ENCODE results near the gene ANAPC2. TPM values are rescaled to one million over a fixed set of nuclear protein-coding genes. Genes with fewer than 3 reads are reported as not detected.

ANAPC2 gene
- total RNA-seq, 1 experiment from 2014 or later: 46.0 TPM

GRCh38 chr9:137195525-137196220 is 7.3 kb upstream of the ANAPC2 start:
- BruUV-seq (replicated peaks): no TSS peak
- intact Hi-C loops (cut with micrococcal nuclease; ENCODE audit: unreplicated experiment) (no loop called here), in situ Hi-C loops (cut with HindIII; ENCODE audit: low pct_unique_long_range_greater_than_20kb, low sequenced_read_pairs) (no loop called here)
- ATAC-seq (no peak), DNase-seq (ENCODE audit: low read depth, low spot score) (no peak)
- Histone ChIP-seq H3K4me1 (ENCODE audit: control insufficient read depth, insufficient read depth, low read length) (peaks cover 38% of the 10 kb centered on the region), H3K27ac (ENCODE audit: low read length) (no peak overlapping the region), H3K27me3 (ENCODE audit: control insufficient read depth, insufficient read depth, low read length) (no peaks in the 10 kb centered on the region), H3K36me3 (ENCODE audit: control insufficient read depth, insufficient read depth, low read length) (no peaks in the 10 kb centered on the region), H3K9me3 (ENCODE audit: control insufficient read depth, insufficient read depth, low read depth, low read length) (no peaks in the 10 kb centered on the region), H3K4me3 (ENCODE audit: low read depth in 2 of 2, low read length in 2 of 2) (no peak overlapping the region)
- POLR2A ChIA-PET: no interaction called here
- TF ChIP-seq CTCF (IDR thresholded peaks at IDR 0.05) (no peak), SIN3A (IDR thresholded peaks at IDR 0.05; ENCODE audit: borderline replicate concordance, insufficient read depth, low read depth, low read length) (no peak), TCF7L2 (IDR thresholded peaks at IDR 0.05; ENCODE audit: low read depth, low read length) (no peak), POLR2AphosphoS5 (IDR thresholded peaks at IDR 0.05; ENCODE audit: low read depth, low read length) (no peak)
- TF ChIP-seq, protein P1, sequence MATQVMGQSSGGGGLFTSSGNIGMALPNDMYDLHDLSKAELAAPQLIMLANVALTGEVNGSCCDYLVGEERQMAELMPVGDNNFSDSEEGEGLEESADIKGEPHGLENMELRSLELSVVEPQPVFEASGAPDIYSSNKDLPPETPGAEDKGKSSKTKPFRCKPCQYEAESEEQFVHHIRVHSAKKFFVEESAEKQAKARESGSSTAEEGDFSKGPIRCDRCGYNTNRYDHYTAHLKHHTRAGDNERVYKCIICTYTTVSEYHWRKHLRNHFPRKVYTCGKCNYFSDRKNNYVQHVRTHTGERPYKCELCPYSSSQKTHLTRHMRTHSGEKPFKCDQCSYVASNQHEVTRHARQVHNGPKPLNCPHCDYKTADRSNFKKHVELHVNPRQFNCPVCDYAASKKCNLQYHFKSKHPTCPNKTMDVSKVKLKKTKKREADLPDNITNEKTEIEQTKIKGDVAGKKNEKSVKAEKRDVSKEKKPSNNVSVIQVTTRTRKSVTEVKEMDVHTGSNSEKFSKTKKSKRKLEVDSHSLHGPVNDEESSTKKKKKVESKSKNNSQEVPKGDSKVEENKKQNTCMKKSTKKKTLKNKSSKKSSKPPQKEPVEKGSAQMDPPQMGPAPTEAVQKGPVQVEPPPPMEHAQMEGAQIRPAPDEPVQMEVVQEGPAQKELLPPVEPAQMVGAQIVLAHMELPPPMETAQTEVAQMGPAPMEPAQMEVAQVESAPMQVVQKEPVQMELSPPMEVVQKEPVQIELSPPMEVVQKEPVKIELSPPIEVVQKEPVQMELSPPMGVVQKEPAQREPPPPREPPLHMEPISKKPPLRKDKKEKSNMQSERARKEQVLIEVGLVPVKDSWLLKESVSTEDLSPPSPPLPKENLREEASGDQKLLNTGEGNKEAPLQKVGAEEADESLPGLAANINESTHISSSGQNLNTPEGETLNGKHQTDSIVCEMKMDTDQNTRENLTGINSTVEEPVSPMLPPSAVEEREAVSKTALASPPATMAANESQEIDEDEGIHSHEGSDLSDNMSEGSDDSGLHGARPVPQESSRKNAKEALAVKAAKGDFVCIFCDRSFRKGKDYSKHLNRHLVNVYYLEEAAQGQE (IDR thresholded peaks at IDR 0.05; ENCODE audit: insufficient read depth in 1 of 2, low read depth in 2 of 2, low read length in 1 of 2): no peak
- CTCF ChIA-PET: no interaction called here

DNA sequence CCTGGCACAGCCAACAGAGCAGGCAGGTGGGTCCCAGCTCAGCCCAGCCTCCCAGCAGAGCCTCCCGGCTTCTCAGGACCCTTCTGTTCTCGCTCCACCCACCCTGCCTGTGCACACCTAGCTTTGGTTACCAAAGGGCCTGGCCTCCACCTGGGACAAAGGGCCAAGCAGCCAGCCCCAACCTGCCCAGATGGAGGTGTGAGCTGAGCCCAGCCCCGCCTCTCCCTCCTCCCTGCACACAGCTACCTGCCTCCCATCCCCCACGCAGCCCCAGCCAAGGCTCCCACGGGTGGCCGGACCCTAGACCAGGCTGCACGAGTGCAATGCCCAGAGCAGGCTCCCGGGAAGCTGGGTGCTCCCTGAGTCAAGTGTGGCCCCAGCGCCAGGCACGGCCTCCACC is 6.5 kb upstream of the ANAPC2 start:
- ChIA-PET CTCF (no interaction called here), POLR2A (no interaction called here)
- BruUV-seq (replicated peaks): no TSS peak
- no peak for TF ChIP-seq CTCF (IDR thresholded peaks at IDR 0.05)
- no peak for TF ChIP-seq POLR2AphosphoS5 (IDR thresholded peaks at IDR 0.05; ENCODE audit: low read depth, low read length)
- TF ChIP-seq, protein P1 (IDR thresholded peaks at IDR 0.05; ENCODE audit: insufficient read depth in 1 of 2, low read depth in 2 of 2, low read length in 1 of 2): no peak
- no peak for TF ChIP-seq SIN3A (IDR thresholded peaks at IDR 0.05; ENCODE audit: borderline replicate concordance, insufficient read depth, low read depth, low read length)
- TF ChIP-seq TCF7L2 (IDR thresholded peaks at IDR 0.05; ENCODE audit: low read depth, low read length): no peak
- Histone ChIP-seq H3K27me3 (ENCODE audit: control insufficient read depth, insufficient read depth, low read length) (no peaks in the 10 kb centered on the region), H3K27ac (ENCODE audit: low read length) (no peak overlapping the region), H3K4me1 (ENCODE audit: control insufficient read depth, insufficient read depth, low read length) (peaks cover 41% of the 10 kb centered on the region), H3K9me3 (ENCODE audit: control insufficient read depth, insufficient read depth, low read depth, low read length) (no peaks in the 10 kb centered on the region), H3K36me3 (ENCODE audit: control insufficient read depth, insufficient read depth, low read length) (no peaks in the 10 kb centered on the region), H3K4me3 (ENCODE audit: low read depth in 2 of 2, low read length in 2 of 2) (no peak overlapping the region)
- DNase-seq (ENCODE audit: low read depth, low spot score) (no peak), ATAC-seq (no peak)
- intact Hi-C loops (cut with micrococcal nuclease; ENCODE audit: unreplicated experiment) (no loop called here), in situ Hi-C loops (cut with HindIII; ENCODE audit: low pct_unique_long_range_greater_than_20kb, low sequenced_read_pairs) (no loop called here)

Measured in Panc1 (cell line).